Kidney (tissue), 14 donors: ENCODE measurements around the gene CD209. TPM values are rescaled to one million over a fixed set of nuclear protein-coding genes. Genes with fewer than 3 reads are reported as not detected.

Experiments used
- DNase-seq, 5 donors: peaks; one replicate each; pipeline ENCODE4 v3.0.0-alpha.2; 2013 to 2020
- FAIRE-seq: peaks from 2 replicates; lab custom pipeline; 2012; peaks lifted over from hg19 to GRCh38; lab: Jason Lieb, UNC
- H3K27ac ChIP-seq, 2 donors: one replicate each; pipeline ENCODE4 v1.7.0; 2013; ENCODE audit warnings: low read depth in 2 of 2, low read length in 2 of 2, inconsistent platforms in 1 of 2
- H3K27me3 ChIP-seq: one replicate; pipeline ENCODE4 v1.7.1; 2013; ENCODE audit warnings: low read length, inconsistent platforms; ENCODE audit not compliant: control insufficient read depth, insufficient read depth
- H3K36me3 ChIP-seq, 3 donors: one replicate each; pipeline versions ENCODE4 v1.7.0 to v1.7.1; 2013; ENCODE audit warnings: low read length in 3 of 3, control low read depth in 1 of 3, inconsistent platforms in 1 of 3; ENCODE audit not compliant: insufficient read depth in 3 of 3, control insufficient read depth in 2 of 3
- H3K4me1 ChIP-seq, 3 donors: one replicate each; pipeline versions ENCODE4 v1.7.0 to v1.7.1; 2013; ENCODE audit warnings: low read length in 3 of 3, inconsistent platforms in 1 of 3, low read depth in 1 of 3; ENCODE audit not compliant: control insufficient read depth in 2 of 3, insufficient read depth in 2 of 3
- H3K4me3 ChIP-seq, 3 donors: one replicate each; pipeline versions ENCODE4 v1.7.0 to v1.8.1; 2013; ENCODE audit warnings: low read length in 3 of 3, control low read depth in 1 of 3, inconsistent platforms in 1 of 3
- H3K9ac ChIP-seq, 3 donors: one replicate each; pipeline versions ENCODE4 v1.7.0 to v1.7.1; 2013; ENCODE audit warnings: low read length in 3 of 3, control low read depth in 1 of 3, inconsistent platforms in 1 of 3
- H3K9me3 ChIP-seq, 3 donors: one replicate each; pipeline versions ENCODE4 v1.7.0 to v1.7.1; 2013; ENCODE audit warnings: low read length in 3 of 3, control low read depth in 1 of 3, inconsistent platforms in 1 of 3; ENCODE audit not compliant: control insufficient read depth in 2 of 3, insufficient read depth in 1 of 3
- CTCF ChIP-seq: IDR thresholded peaks from 3 replicates; pipeline ENCODE4 v1.5.1; 2012; ENCODE audit warnings: mild to moderate bottlenecking, moderate library complexity, borderline replicate concordance; ENCODE audit not compliant: insufficient read depth; ENCODE audit errors: extremely low read depth
- intact Hi-C: fragments of 100-400 bp; cut with DNase I; formaldehyde crosslinking; loops from one replicate; pipeline ENCODE4 v1.11.1; 2022
- polyA plus RNA-seq: library from polyadenylated mRNA; stranded (reverse); fragments of 350-450 nt; fragmentation: Illumina TruSeq; extraction: RNeasy Lipid Tissue Mini Kit (QIAGEN cat#74804); gene quantifications from one replicate; pipeline ENCODE4 v1.2.3, GENCODE V29; 2014; ENCODE audit warnings: low read depth, low replicate concordance; ENCODE audit not compliant: insufficient read depth
- total RNA-seq: library from RNA; stranded (reverse); fragmentation: NEBNext Ultra II Directional; extraction: Animal tissue kit (Norgen Biotek cat#: 25700); gene quantifications from one replicate; pipeline ENCODE4 v1.2.1, GENCODE V29; 2021
- donor health status: control.
- donor health status: control.
- donor health status: control.
- donor health status: control.
- donor health status: control.
- donor health status: DM: yes; HTN: yes; CAD: no.
- donor health status: Normal renal cell carcinoma (clear cell type).

CD209 gene
- total and polyA plus RNA-seq, 2 donors from 2014 or later = 1.2 to 11.7 TPM

GRCh38 chr19:7692417-7693088 lies 54.8 kb downstream of the CD209 start:
- Histone ChIP-seq H3K27me3 (no peaks in the 10 kb centered on the region), H3K27ac (no peak overlapping the region), H3K9me3 (peaks cover 0 to 3% (median 0%) of the 10 kb centered on the region in 3 donors), H3K9ac (no peak overlapping the region), H3K4me1 (no peaks in the 10 kb centered on the region), H3K36me3 (no peaks in the 10 kb centered on the region), H3K4me3 (no peak overlapping the region)
- TF ChIP-seq CTCF = no peak
- intact Hi-C loops = no loop called here
- FAIRE-seq (no peak), DNase-seq (no peak)

GRCh38 chr19:7691497-7691896 lies 55.8 kb downstream of the CD209 start:
- no peak for TF ChIP-seq CTCF
- Histone ChIP-seq H3K9me3 (peaks cover 0 to 3% (median 0%) of the 10 kb centered on the region in 3 donors), H3K4me3 (no peak overlapping the region), H3K27ac (no peak overlapping the region), H3K27me3 (no peaks in the 10 kb centered on the region), H3K36me3 (no peaks in the 10 kb centered on the region), H3K9ac (no peak overlapping the region), H3K4me1 (no peaks in the 10 kb centered on the region)
- DNase-seq (no peak), FAIRE-seq (no peak)
- intact Hi-C loops = no loop called here

DNA sequence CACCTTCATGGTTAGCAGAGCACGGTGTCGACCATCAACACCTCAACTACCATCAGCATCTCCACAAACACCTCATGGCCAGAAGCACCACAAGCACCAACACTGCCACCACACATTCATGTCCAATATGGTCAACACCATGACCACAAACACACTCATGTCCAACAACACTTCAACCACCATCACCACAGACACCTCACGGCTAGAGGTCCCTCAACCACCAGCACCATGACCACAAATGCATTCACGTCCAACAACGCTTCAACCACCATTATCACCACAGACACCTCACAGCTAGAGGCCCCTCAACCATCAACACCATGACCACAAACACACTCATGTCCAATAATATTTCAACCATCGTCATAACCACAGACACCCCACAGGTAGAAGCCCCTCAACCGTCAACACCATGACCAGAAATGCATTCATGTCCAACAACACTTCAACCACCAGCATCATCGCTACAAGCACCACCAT lies 56.5 kb downstream of the CD209 start:
- Histone ChIP-seq H3K9ac (no peak overlapping the region), H3K36me3 (no peaks in the 10 kb centered on the region), H3K4me1 (no peaks in the 10 kb centered on the region), H3K9me3 (peaks cover 0 to 3% (median 0%) of the 10 kb centered on the region in 3 donors), H3K4me3 (no peak overlapping the region), H3K27ac (no peak overlapping the region), H3K27me3 (no peaks in the 10 kb centered on the region)
- DNase-seq (no peak), FAIRE-seq (no peak)
- TF ChIP-seq CTCF = no peak
- intact Hi-C loops = no loop called here

Other genes with a start within 250 kb of the CD209 start
- gene ZNF358, start 231.4 kb downstream of the CD209 start, total RNA-seq = 39.1 TPM
- gene ZNF358, start 231.4 kb downstream of the CD209 start, polyA plus RNA-seq = 79.1 TPM
- 24.0 TPM for gene MCOLN1, start 224.9 kb downstream of the CD209 start, total RNA-seq
- 25.7 TPM for gene MCOLN1, start 224.9 kb downstream of the CD209 start, polyA plus RNA-seq
- 101 TPM for gene PNPLA6, start 211.8 kb downstream of the CD209 start, total RNA-seq
- gene PNPLA6, start 211.8 kb downstream of the CD209 start, polyA plus RNA-seq = 80.9 TPM
- gene CAMSAP3, start 151.7 kb downstream of the CD209 start, total RNA-seq = 18.5 TPM
- 19.3 TPM for gene CAMSAP3, start 151.7 kb downstream of the CD209 start, polyA plus RNA-seq
- 44.4 TPM for gene XAB2, start 118.0 kb downstream of the CD209 start, total RNA-seq
- gene XAB2, start 118.0 kb downstream of the CD209 start, polyA plus RNA-seq = 34.2 TPM
- gene PET100, start 117.7 kb downstream of the CD209 start, total RNA-seq = 112 TPM
- gene PET100, start 117.7 kb downstream of the CD209 start, polyA plus RNA-seq = 181 TPM
- gene PCP2, start 113.8 kb downstream of the CD209 start, total RNA-seq = 6.1 TPM
- 8.9 TPM for gene PCP2, start 113.8 kb downstream of the CD209 start, polyA plus RNA-seq
- 136 TPM for gene STXBP2, start 110.4 kb downstream of the CD209 start, total RNA-seq
- 74.8 TPM for gene STXBP2, start 110.4 kb downstream of the CD209 start, polyA plus RNA-seq
- gene RETN, start 78.5 kb downstream of the CD209 start, total RNA-seq = 1.1 TPM
- gene RETN, start 78.5 kb downstream of the CD209 start, polyA plus RNA-seq = not detected
- gene MCEMP1, start 70.4 kb downstream of the CD209 start, total RNA-seq = 0.38 TPM
- gene MCEMP1, start 70.4 kb downstream of the CD209 start, polyA plus RNA-seq = 0.28 TPM
- gene TRAPPC5, start 66.7 kb downstream of the CD209 start, total RNA-seq = 82.6 TPM
- gene TRAPPC5, start 66.7 kb downstream of the CD209 start, polyA plus RNA-seq = 222 TPM
- gene FCER2, start 45.4 kb downstream of the CD209 start, total RNA-seq = 1.0 TPM
- not detected for gene FCER2, start 45.4 kb downstream of the CD209 start, polyA plus RNA-seq
- 0.72 TPM for gene CLEC4G, start 15.4 kb downstream of the CD209 start, total RNA-seq
- gene CLEC4G, start 15.4 kb downstream of the CD209 start, polyA plus RNA-seq = 1.1 TPM
- 0.54 TPM for gene CLEC4M, start 15.7 kb upstream of the CD209 start, total RNA-seq
- gene CLEC4M, start 15.7 kb upstream of the CD209 start, polyA plus RNA-seq = not detected
- 15.9 TPM for gene EVI5L, start 82.7 kb upstream of the CD209 start, total RNA-seq
- gene EVI5L, start 82.7 kb upstream of the CD209 start, polyA plus RNA-seq = 14.5 TPM
- gene PRR36, start 126.9 kb upstream of the CD209 start, total RNA-seq = 4.2 TPM
- 1.1 TPM for gene PRR36, start 126.9 kb upstream of the CD209 start, polyA plus RNA-seq
- 9.1 TPM for gene LRRC8E, start 141.0 kb upstream of the CD209 start, total RNA-seq
- 2.2 TPM for gene LRRC8E, start 141.0 kb upstream of the CD209 start, polyA plus RNA-seq
- gene MAP2K7, start 156.3 kb upstream of the CD209 start, total RNA-seq = 37.0 TPM
- 16.7 TPM for gene MAP2K7, start 156.3 kb upstream of the CD209 start, polyA plus RNA-seq
- 0.44 TPM for gene TGFBR3L, start 167.3 kb upstream of the CD209 start, total RNA-seq
- gene TGFBR3L, start 167.3 kb upstream of the CD209 start, polyA plus RNA-seq = 1.5 TPM
- gene SNAPC2, start 172.8 kb upstream of the CD209 start, total RNA-seq = 18.4 TPM
- gene SNAPC2, start 172.8 kb upstream of the CD209 start, polyA plus RNA-seq = 24.3 TPM
- gene CTXN1, start 178.6 kb upstream of the CD209 start, total RNA-seq = 25.9 TPM
- gene CTXN1, start 178.6 kb upstream of the CD209 start, polyA plus RNA-seq = 8.9 TPM
- 57.8 TPM for gene TIMM44, start 196.1 kb upstream of the CD209 start, total RNA-seq
- gene TIMM44, start 196.1 kb upstream of the CD209 start, polyA plus RNA-seq = 46.7 TPM